Caco-2 (cell line): ENCODE data around the gene RPS27. TPM values are rescaled to one million over a fixed set of nuclear protein-coding genes. Genes with fewer than 3 reads are reported as not detected.
A peak's percentile ranks its signal among the peaks of the same experiment; 100 is the strongest.

Experiments used
- BruUV-seq: library from RNA; stranded (reverse); fragments of 400-500 nt; replicated peaks from 2 replicates; lab custom pipeline; 2021; lab: Mats Ljungman, UMichigan
- CTCF ChIA-PET: fragments of 300-600 bp; sonication (Branson Sonifier 250); formaldehyde crosslinking; loops from one replicate; lab custom pipeline; 2022; ENCODE audit warnings: antibody characterized with exemption; lab: Charles Lee
- POLR2A ChIA-PET: fragments of 300-600 bp; sonication (Branson Sonifier 250); formaldehyde crosslinking; loops from one replicate; lab custom pipeline; 2022; ENCODE audit warnings: antibody characterized with exemption; lab: Charles Lee
- DNase-seq, 2 experiments: peaks; one replicate each; pipeline versions ENCODE4 v3.0.0 to v3.0.0-alpha.2; 2020 to 2022
- H3K27me3 ChIP-seq: replicated peaks from 2 replicates; pipeline ENCODE4 v1.6.0; 2011; ENCODE audit warnings: low read length; ENCODE audit not compliant: control insufficient read depth, insufficient read depth
- H3K36me3 ChIP-seq: 2 replicates; pipeline ENCODE4 v1.5.1; 2011; ENCODE audit warnings: low read length; ENCODE audit not compliant: control insufficient read depth, insufficient read depth
- H3K4me1 ChIP-seq: fragments of 250-450 bp; sonication (Bioruptor Pico); 2 replicates; pipeline ENCODE4 v1.5.1; 2020; ENCODE audit warnings: mild to moderate bottlenecking
- H3K4me3 ChIP-seq: 2 replicates; pipeline ENCODE4 v1.5.1; 2011; ENCODE audit warnings: low read depth, mild to moderate bottlenecking, control low read depth, low read length
- H3K9me3 ChIP-seq: fragments of 250-450 bp; sonication (Bioruptor Pico); 2 replicates; pipeline ENCODE4 v1.5.1; 2020; ENCODE audit warnings: mild to moderate bottlenecking, moderate library complexity
- H3K27ac Mint-ChIP-seq: one replicate; pipeline ENCODE4 v1.8.0; 2022; ENCODE audit warnings: mixed read lengths; ENCODE audit not compliant: unreplicated experiment
- H3K27me3 Mint-ChIP-seq: one replicate; pipeline ENCODE4 v1.8.0; 2022; ENCODE audit warnings: mixed read lengths; ENCODE audit not compliant: insufficient read depth, unreplicated experiment
- H3K36me3 Mint-ChIP-seq: one replicate; pipeline ENCODE4 v1.8.0; 2022; ENCODE audit warnings: mild to moderate bottlenecking, mixed read lengths; ENCODE audit not compliant: insufficient read depth, unreplicated experiment
- H3K4me1 Mint-ChIP-seq: one replicate; pipeline ENCODE4 v1.8.0; 2022; ENCODE audit warnings: low read depth, mixed read lengths; ENCODE audit not compliant: unreplicated experiment
- H3K4me3 Mint-ChIP-seq: one replicate; pipeline ENCODE4 v1.8.0; 2022; ENCODE audit warnings: mild to moderate bottlenecking, moderate library complexity, mixed read lengths; ENCODE audit not compliant: unreplicated experiment
- H3K9me3 Mint-ChIP-seq: one replicate; pipeline ENCODE4 v1.8.0; 2022; ENCODE audit warnings: mixed read lengths; ENCODE audit not compliant: unreplicated experiment
- CTCF ChIP-seq, 2 experiments: fragments of 200-600 bp in 1 of 2; IDR thresholded peaks; 1 replicate in 1 of 2; 2 replicates in 1 of 2; pipeline versions ENCODE4 v1.5.1 to v1.8.0; 2011 to 2022; ENCODE audit warnings: antibody characterized with exemption in 1 of 2, control low read depth in 1 of 2, inconsistent platforms in 1 of 2, low read depth in 1 of 2, low read length in 1 of 2, mild to moderate bottlenecking in 1 of 2, moderate library complexity in 1 of 2; ENCODE audit not compliant: insufficient read depth in 1 of 2, severe bottlenecking in 1 of 2, unreplicated experiment in 1 of 2
- intact Hi-C: fragments of 100-400 bp; cut with micrococcal nuclease; formaldehyde crosslinking; loops from one replicate; pipeline ENCODE4 v1.10.0; 2022; ENCODE audit not compliant: unreplicated experiment
- total RNA-seq: library from RNA; stranded (reverse); gene quantifications from 2 replicates; pipeline ENCODE4 v1.2.3, GENCODE V29; 2022

RPS27 gene
- total RNA-seq, 1 experiment from 2014 or later, result 2,676 TPM

- CTCF ChIA-PET, result interaction anchor here (0.7 to 2.5 kb wide), 4 partner anchors 16 to 265 kb away, joined by 3 to 14 read pairs (median 4); partner anchors contain the start of genes DENND4B and GATAD2B
- H3K27me3 Mint-ChIP-seq, result no peaks in the 10 kb centered on the region
Measured at GRCh38 chr1:153962088-153963029, 28.2 kb upstream of the RPS27 start.

GRCh38 chr1:153963030-153963849 is 27.3 kb upstream of the RPS27 start, which contains the start of gene SLC39A1:
TSS of gene SLC39A1 (minus strand) at chr1:153963537. CDS start at chr1:153962715, 822 bp downstream.
- intact Hi-C loops, result loop anchor here (1.0 to 2.0 kb wide), 2 partner anchors 23 to 40 kb away; partner anchors contain the start of genes GATAD2B and RAB13
- TSS peak; percentile 29 for BruUV-seq
- no peaks in the 10 kb centered on the region for H3K27me3 Mint-ChIP-seq
- peaks cover 30% of the 10 kb centered on the region for H3K4me1 Mint-ChIP-seq
- peaks cover 14% of the 10 kb centered on the region for H3K4me1 ChIP-seq
- ChIA-PET CTCF (interaction anchor here (0.6 to 2.5 kb wide), 8 partner anchors 14 to 1317 kb away, joined by 3 to 14 read pairs (median 4); partner anchors contain the start of genes DENND4B, GATAD2B and JTB), POLR2A (interaction anchor here (0.6 to 6.3 kb wide), 14 partner anchors 9 to 336 kb away, joined by 3 to 105 read pairs (median 6); partner anchors contain the start of genes DENND4B, GATAD2B, JTB and RAB13)
- H3K4me3 Mint-ChIP-seq, result peak within 1 kb of the TSS; percentile 81
- H3K27ac Mint-ChIP-seq, result peak within 1 kb of the TSS; percentile 93
- no peaks in the 10 kb centered on the region for H3K9me3 Mint-ChIP-seq
- no peak for TF ChIP-seq CTCF (IDR thresholded peaks at IDR 0.05; ENCODE audit: insufficient read depth in 1 of 2, low read depth in 1 of 2, low read length in 1 of 2, severe bottlenecking in 1 of 2, unreplicated experiment in 1 of 2)
- peaks cover 4% of the 10 kb centered on the region for H3K36me3 ChIP-seq
- peak; percentile 99 for DNase-seq
- peak within 1 kb of the TSS; percentile 72 for H3K4me3 ChIP-seq
- H3K36me3 Mint-ChIP-seq, result peaks cover 75% of the 10 kb centered on the region
- no peaks in the 10 kb centered on the region for H3K27me3 ChIP-seq
- no peaks in the 10 kb centered on the region for H3K9me3 ChIP-seq

More at GRCh38 chr1:153962088-153963029, 28.2 kb upstream of the RPS27 start:
- Mint-ChIP-seq H3K4me1 (peaks cover 30% of the 10 kb centered on the region), H3K9me3 (no peaks in the 10 kb centered on the region), H3K27ac (peak overlapping the region; percentile 93), H3K36me3 (peaks cover 75% of the 10 kb centered on the region), H3K4me3 (peak overlapping the region; percentile 81)
- no peak for TF ChIP-seq CTCF (IDR thresholded peaks at IDR 0.05; ENCODE audit: insufficient read depth in 1 of 2, low read depth in 1 of 2, low read length in 1 of 2, severe bottlenecking in 1 of 2, unreplicated experiment in 1 of 2)
- Histone ChIP-seq H3K9me3 (no peaks in the 10 kb centered on the region), H3K4me1 (peaks cover 14% of the 10 kb centered on the region), H3K27me3 (no peaks in the 10 kb centered on the region), H3K4me3 (peak overlapping the region; percentile 72), H3K36me3 (peaks cover 4% of the 10 kb centered on the region)
- no TSS peak for BruUV-seq
- DNase-seq, result peak in 1 of 2 experiments; percentile 32
- intact Hi-C loops, result loop anchor here (1.0 to 2.0 kb wide), 2 partner anchors 24 to 40 kb away; partner anchors contain the start of genes GATAD2B and RAB13
- POLR2A ChIA-PET, result interaction anchor here (1.0 to 6.3 kb wide), 6 partner anchors 10 to 328 kb away, joined by 3 to 105 read pairs (median 10); partner anchors contain the start of genes DENND4B, GATAD2B and JTB
